Ishikawa (cell line): ENCODE data around the gene BORA.

Experiments used
- CEBPB ChIP-seq: IDR thresholded peaks from 2 replicates; pipeline ENCODE4 v1.6.1; 2012
- CREB1 ChIP-seq: IDR thresholded peaks from 2 replicates; pipeline ENCODE4 v1.6.1; 2012; ENCODE audit warnings: low read depth
- EGR1 ChIP-seq: IDR thresholded peaks from 2 replicates; pipeline ENCODE4 v1.6.1; 2012
- EP300 ChIP-seq: IDR thresholded peaks from 2 replicates; pipeline ENCODE4 v1.6.1; 2012; ENCODE audit warnings: borderline replicate concordance
- FOXM1 ChIP-seq: IDR thresholded peaks from 2 replicates; pipeline ENCODE4 v1.6.1; 2012; ENCODE audit warnings: low read depth, borderline replicate concordance
- NFIC ChIP-seq: IDR thresholded peaks from 2 replicates; pipeline ENCODE4 v1.6.1; 2012
- RAD21 ChIP-seq: IDR thresholded peaks from 2 replicates; pipeline ENCODE4 v1.6.1; 2012; ENCODE audit warnings: low read depth
- TCF12 ChIP-seq: IDR thresholded peaks from 2 replicates; pipeline ENCODE4 v1.6.1; 2012; ENCODE audit warnings: low read depth
- TEAD4 ChIP-seq: IDR thresholded peaks from 2 replicates; pipeline ENCODE4 v1.6.1; 2012
- YY1 ChIP-seq: IDR thresholded peaks from 2 replicates; pipeline ENCODE4 v1.6.1; 2012; ENCODE audit warnings: low read depth
- TF ChIP-seq, protein P1 (sequence below): IDR thresholded peaks from 2 replicates; pipeline ENCODE4 v1.6.1; 2012
- TF ChIP-seq, protein P2 (sequence below): IDR thresholded peaks from 2 replicates; pipeline ENCODE4 v1.6.1; 2012
- TF ChIP-seq, protein P3 (sequence below): IDR thresholded peaks from 2 replicates; pipeline ENCODE4 v1.6.1; 2012; ENCODE audit warnings: low read depth, mild to moderate bottlenecking

DNA sequence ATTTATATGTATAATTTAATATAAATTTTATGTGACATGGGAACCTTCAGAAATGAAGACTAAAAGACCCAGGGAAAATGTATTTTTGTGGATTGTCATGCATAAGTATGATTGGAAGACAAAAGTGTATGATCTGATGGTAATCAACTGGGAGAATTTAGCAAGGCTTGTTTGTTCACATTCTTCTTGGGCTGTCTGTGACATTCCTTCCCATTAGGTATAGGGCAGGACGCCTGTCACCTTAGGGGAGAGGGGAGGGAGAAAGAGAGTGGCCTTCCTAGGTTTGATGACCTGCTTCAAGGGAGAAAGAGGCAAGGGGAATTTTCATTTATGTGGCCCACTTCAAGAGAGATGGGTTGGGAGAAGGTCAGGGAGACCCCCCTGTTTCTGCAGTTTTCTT, 76.6 kb downstream of the BORA start:
- TF ChIP-seq, protein P1, sequence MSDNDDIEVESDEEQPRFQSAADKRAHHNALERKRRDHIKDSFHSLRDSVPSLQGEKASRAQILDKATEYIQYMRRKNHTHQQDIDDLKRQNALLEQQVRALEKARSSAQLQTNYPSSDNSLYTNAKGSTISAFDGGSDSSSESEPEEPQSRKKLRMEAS = no peak
- TF ChIP-seq CEBPB (no peak), YY1 (no peak), EGR1 (no peak), EP300 (no peak), CREB1 (no peak), TEAD4 (no peak), NFIC (no peak), FOXM1 (no peak), RAD21 (no peak), TCF12 (no peak)
- TF ChIP-seq, protein P2, sequence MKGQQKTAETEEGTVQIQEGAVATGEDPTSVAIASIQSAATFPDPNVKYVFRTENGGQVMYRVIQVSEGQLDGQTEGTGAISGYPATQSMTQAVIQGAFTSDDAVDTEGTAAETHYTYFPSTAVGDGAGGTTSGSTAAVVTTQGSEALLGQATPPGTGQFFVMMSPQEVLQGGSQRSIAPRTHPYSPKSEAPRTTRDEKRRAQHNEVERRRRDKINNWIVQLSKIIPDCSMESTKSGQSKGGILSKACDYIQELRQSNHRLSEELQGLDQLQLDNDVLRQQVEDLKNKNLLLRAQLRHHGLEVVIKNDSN = no peak
- TF ChIP-seq, protein P3, sequence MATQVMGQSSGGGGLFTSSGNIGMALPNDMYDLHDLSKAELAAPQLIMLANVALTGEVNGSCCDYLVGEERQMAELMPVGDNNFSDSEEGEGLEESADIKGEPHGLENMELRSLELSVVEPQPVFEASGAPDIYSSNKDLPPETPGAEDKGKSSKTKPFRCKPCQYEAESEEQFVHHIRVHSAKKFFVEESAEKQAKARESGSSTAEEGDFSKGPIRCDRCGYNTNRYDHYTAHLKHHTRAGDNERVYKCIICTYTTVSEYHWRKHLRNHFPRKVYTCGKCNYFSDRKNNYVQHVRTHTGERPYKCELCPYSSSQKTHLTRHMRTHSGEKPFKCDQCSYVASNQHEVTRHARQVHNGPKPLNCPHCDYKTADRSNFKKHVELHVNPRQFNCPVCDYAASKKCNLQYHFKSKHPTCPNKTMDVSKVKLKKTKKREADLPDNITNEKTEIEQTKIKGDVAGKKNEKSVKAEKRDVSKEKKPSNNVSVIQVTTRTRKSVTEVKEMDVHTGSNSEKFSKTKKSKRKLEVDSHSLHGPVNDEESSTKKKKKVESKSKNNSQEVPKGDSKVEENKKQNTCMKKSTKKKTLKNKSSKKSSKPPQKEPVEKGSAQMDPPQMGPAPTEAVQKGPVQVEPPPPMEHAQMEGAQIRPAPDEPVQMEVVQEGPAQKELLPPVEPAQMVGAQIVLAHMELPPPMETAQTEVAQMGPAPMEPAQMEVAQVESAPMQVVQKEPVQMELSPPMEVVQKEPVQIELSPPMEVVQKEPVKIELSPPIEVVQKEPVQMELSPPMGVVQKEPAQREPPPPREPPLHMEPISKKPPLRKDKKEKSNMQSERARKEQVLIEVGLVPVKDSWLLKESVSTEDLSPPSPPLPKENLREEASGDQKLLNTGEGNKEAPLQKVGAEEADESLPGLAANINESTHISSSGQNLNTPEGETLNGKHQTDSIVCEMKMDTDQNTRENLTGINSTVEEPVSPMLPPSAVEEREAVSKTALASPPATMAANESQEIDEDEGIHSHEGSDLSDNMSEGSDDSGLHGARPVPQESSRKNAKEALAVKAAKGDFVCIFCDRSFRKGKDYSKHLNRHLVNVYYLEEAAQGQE = no peak
